ENCODE data around the gene LMO3.

Gene LMO3

DNA sequence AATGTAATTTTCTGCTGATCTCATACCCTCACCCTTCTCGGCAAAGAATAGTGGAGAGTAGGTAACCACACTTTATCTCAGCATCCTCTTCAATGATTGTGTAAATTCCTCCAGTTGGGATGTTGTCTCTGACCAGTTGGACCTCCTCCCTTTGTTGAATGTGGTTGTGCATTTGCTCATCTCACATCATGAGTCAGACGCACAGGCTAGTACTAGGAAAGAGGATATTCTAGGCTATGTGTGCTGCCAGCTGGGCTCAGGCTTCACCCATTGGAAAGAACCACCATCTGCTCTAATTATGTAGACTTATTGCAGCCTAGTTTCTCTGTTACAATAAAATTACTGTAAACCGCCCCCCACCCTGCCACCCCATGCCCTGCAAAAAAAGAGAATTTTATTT is 90.3 kb downstream of the LMO3 start:
- CTCF ChIA-PET, result no interaction called here
- POLR2A ChIA-PET, result no interaction called here
- TF ChIP-seq SP1 (IDR thresholded peaks at IDR 0.05) (no peak), L3MBTL2 (conservative IDR thresholded peaks at IDR 0.05) (no peak), BHLHE40 (IDR thresholded peaks at IDR 0.05; ENCODE audit: borderline replicate concordance) (no peak), FOXA1 (IDR thresholded peaks at IDR 0.05) (no peak), ELF4 (IDR thresholded peaks at IDR 0.05) (no peak), HDGF (IDR thresholded peaks at IDR 0.05; ENCODE audit: borderline replicate concordance) (no peak), ARNT (IDR thresholded peaks at IDR 0.05) (no peak), TARDBP (IDR thresholded peaks at IDR 0.05) (no peak), LEF1 (IDR thresholded peaks at IDR 0.05; ENCODE audit: borderline replicate concordance) (no peak), NFRKB (IDR thresholded peaks at IDR 0.05) (no peak), CTBP1 (IDR thresholded peaks at IDR 0.05; ENCODE audit: borderline replicate concordance) (no peak), FOXK2 (IDR thresholded peaks at IDR 0.05) (no peak)
- TF ChIP-seq, protein P1, sequence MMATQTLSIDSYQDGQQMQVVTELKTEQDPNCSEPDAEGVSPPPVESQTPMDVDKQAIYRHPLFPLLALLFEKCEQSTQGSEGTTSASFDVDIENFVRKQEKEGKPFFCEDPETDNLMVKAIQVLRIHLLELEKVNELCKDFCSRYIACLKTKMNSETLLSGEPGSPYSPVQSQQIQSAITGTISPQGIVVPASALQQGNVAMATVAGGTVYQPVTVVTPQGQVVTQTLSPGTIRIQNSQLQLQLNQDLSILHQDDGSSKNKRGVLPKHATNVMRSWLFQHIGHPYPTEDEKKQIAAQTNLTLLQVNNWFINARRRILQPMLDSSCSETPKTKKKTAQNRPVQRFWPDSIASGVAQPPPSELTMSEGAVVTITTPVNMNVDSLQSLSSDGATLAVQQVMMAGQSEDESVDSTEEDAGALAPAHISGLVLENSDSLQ (IDR thresholded peaks at IDR 0.05), result no peak

GRCh38 chr12:16513231-16513630 is 92.7 kb downstream of the LMO3 start:
- POLR2A ChIA-PET, result no interaction called here
- no peak for DNase-seq (ENCODE audit: extremely low spot score)
- no peak for TF ChIP-seq SUZ12 (IDR thresholded peaks at IDR 0.05)
- TF ChIP-seq ELF4 (IDR thresholded peaks at IDR 0.05), result no peak
- TF ChIP-seq SP1 (IDR thresholded peaks at IDR 0.05), result no peak
- TF ChIP-seq ARNT (IDR thresholded peaks at IDR 0.05), result no peak
- TF ChIP-seq ZNF384 (IDR thresholded peaks at IDR 0.05), result no peak
- TF ChIP-seq, protein P1 (IDR thresholded peaks at IDR 0.05), result no peak
- CTCF ChIA-PET, result no interaction called here

More for the DNA sequence above, 90.3 kb downstream of the LMO3 start:
- DNase-seq (ENCODE audit: extremely low spot score), result no peak

DNA sequence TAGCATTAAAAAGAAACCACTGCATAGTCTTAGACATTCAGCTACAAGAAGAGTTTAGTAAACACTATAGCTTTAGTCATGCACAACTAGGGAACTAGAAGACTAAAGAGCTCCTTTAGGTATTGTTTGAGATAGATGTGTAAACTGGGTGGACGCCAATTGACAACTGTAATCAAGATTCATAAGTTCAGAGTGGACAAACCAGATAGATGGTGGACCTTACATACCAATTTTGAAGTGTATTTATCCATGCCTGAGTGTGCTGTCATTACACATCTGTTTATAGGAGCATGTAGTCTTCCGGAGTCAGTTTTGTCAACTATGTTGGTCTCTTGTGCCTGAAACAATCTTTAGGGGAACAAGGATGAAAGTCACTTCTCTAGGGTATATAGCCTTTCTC is 96.6 kb downstream of the LMO3 start:
- CTCF ChIA-PET, result no interaction called here
- DNase-seq (ENCODE audit: extremely low spot score), result no peak
- POLR2A ChIA-PET, result no interaction called here
- no peak for TF ChIP-seq BHLHE40 (IDR thresholded peaks at IDR 0.05; ENCODE audit: borderline replicate concordance)
- no peak for TF ChIP-seq FOXM1 (IDR thresholded peaks at IDR 0.05; ENCODE audit: borderline replicate concordance)
- TF ChIP-seq SUZ12 (IDR thresholded peaks at IDR 0.05), result no peak
- TF ChIP-seq SP1 (IDR thresholded peaks at IDR 0.05), result no peak
- no peak for TF ChIP-seq HDGF (IDR thresholded peaks at IDR 0.05; ENCODE audit: borderline replicate concordance)
- TF ChIP-seq FOXA1 (IDR thresholded peaks at IDR 0.05), result no peak
- TF ChIP-seq, protein P1 (IDR thresholded peaks at IDR 0.05), result no peak
- no peak for TF ChIP-seq TARDBP (IDR thresholded peaks at IDR 0.05)
- TF ChIP-seq ARNT (IDR thresholded peaks at IDR 0.05), result no peak
- no peak for TF ChIP-seq FOXK2 (IDR thresholded peaks at IDR 0.05)
- TF ChIP-seq L3MBTL2 (conservative IDR thresholded peaks at IDR 0.05), result no peak
- TF ChIP-seq ZNF384 (IDR thresholded peaks at IDR 0.05), result no peak
- no peak for TF ChIP-seq CTBP1 (IDR thresholded peaks at IDR 0.05; ENCODE audit: borderline replicate concordance)
- no peak for TF ChIP-seq NFRKB (IDR thresholded peaks at IDR 0.05)
- no peak for TF ChIP-seq ELF4 (IDR thresholded peaks at IDR 0.05)
- TF ChIP-seq LEF1 (IDR thresholded peaks at IDR 0.05; ENCODE audit: borderline replicate concordance), result no peak

- ChIA-PET POLR2A (no interaction called here), CTCF (no interaction called here)
- TF ChIP-seq L3MBTL2 (conservative IDR thresholded peaks at IDR 0.05) (no peak), SUZ12 (IDR thresholded peaks at IDR 0.05) (no peak)
- TF ChIP-seq, protein P1 (IDR thresholded peaks at IDR 0.05), result no peak
- no peak for DNase-seq (ENCODE audit: extremely low spot score)
These were observed 99.6 kb downstream of the LMO3 start for GRCh38 chr12:16506394-16506793.

GRCh38 chr12:16504200-16504599 is 101.8 kb downstream of the LMO3 start:
- no peak for DNase-seq (ENCODE audit: extremely low spot score)
- TF ChIP-seq FOXA1 (IDR thresholded peaks at IDR 0.05) (no peak), ELF4 (IDR thresholded peaks at IDR 0.05) (no peak), TARDBP (IDR thresholded peaks at IDR 0.05) (no peak), HDGF (IDR thresholded peaks at IDR 0.05; ENCODE audit: borderline replicate concordance) (no peak), NFRKB (IDR thresholded peaks at IDR 0.05) (no peak), FOXK2 (IDR thresholded peaks at IDR 0.05) (no peak), ZNF384 (IDR thresholded peaks at IDR 0.05) (no peak), L3MBTL2 (conservative IDR thresholded peaks at IDR 0.05) (no peak), CTBP1 (IDR thresholded peaks at IDR 0.05; ENCODE audit: borderline replicate concordance) (no peak), LEF1 (IDR thresholded peaks at IDR 0.05; ENCODE audit: borderline replicate concordance) (no peak), BHLHE40 (IDR thresholded peaks at IDR 0.05; ENCODE audit: borderline replicate concordance) (no peak), FOXM1 (IDR thresholded peaks at IDR 0.05; ENCODE audit: borderline replicate concordance) (no peak), SP1 (IDR thresholded peaks at IDR 0.05) (no peak), ARNT (IDR thresholded peaks at IDR 0.05) (no peak), SUZ12 (IDR thresholded peaks at IDR 0.05) (no peak)
- TF ChIP-seq, protein P1 (IDR thresholded peaks at IDR 0.05), result no peak
- POLR2A ChIA-PET, result no interaction called here
- CTCF ChIA-PET, result no interaction called here

DNA sequence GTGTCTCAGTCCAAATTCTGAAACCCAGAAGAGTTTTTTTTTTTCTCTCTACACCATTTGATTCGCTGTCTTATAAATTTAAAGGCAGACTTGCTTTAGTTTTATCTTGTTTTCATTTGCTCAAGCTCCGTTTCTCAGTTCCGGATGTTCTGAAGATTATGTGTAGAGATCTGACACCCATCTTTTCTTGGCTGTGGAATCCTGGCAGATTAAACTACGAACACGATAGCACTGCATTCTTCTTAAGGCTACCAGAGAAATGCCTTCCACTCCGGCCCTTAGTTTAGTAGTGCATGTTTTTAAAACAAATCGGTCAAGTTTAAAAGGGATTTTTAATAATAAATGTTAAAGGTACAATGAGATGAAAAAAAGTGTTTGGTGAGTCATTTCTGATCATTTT is 106.4 kb downstream of the LMO3 start:
- TF ChIP-seq ZNF384 (IDR thresholded peaks at IDR 0.05), result no peak
- TF ChIP-seq CTBP1 (IDR thresholded peaks at IDR 0.05; ENCODE audit: borderline replicate concordance), result no peak
- TF ChIP-seq FOXK2 (IDR thresholded peaks at IDR 0.05), result no peak
- TF ChIP-seq TARDBP (IDR thresholded peaks at IDR 0.05), result no peak
- no peak for TF ChIP-seq BHLHE40 (IDR thresholded peaks at IDR 0.05; ENCODE audit: borderline replicate concordance)
- no peak for TF ChIP-seq FOXA1 (IDR thresholded peaks at IDR 0.05)
- TF ChIP-seq FOXM1 (IDR thresholded peaks at IDR 0.05; ENCODE audit: borderline replicate concordance), result no peak
- TF ChIP-seq ELF4 (IDR thresholded peaks at IDR 0.05), result no peak
- no peak for TF ChIP-seq NFRKB (IDR thresholded peaks at IDR 0.05)
- no peak for TF ChIP-seq ARNT (IDR thresholded peaks at IDR 0.05)
- TF ChIP-seq, protein P1 (IDR thresholded peaks at IDR 0.05), result no peak
- TF ChIP-seq LEF1 (IDR thresholded peaks at IDR 0.05; ENCODE audit: borderline replicate concordance), result no peak
- no peak for TF ChIP-seq HDGF (IDR thresholded peaks at IDR 0.05; ENCODE audit: borderline replicate concordance)
- TF ChIP-seq SP1 (IDR thresholded peaks at IDR 0.05), result no peak
- no peak for TF ChIP-seq SUZ12 (IDR thresholded peaks at IDR 0.05)
- TF ChIP-seq L3MBTL2 (conservative IDR thresholded peaks at IDR 0.05), result no peak
- CTCF ChIA-PET, result no interaction called here
- POLR2A ChIA-PET, result no interaction called here
- no peak for DNase-seq (ENCODE audit: extremely low spot score)
